ENCODE measurements around the gene TIGD1. TPM values are rescaled to one million over a fixed set of nuclear protein-coding genes. Genes with fewer than 3 reads are reported as not detected.

Gene TIGD1
- total and polyA plus RNA-seq, 9 donors = 4.3 to 9.7 (median 7.4) TPM

DNA sequence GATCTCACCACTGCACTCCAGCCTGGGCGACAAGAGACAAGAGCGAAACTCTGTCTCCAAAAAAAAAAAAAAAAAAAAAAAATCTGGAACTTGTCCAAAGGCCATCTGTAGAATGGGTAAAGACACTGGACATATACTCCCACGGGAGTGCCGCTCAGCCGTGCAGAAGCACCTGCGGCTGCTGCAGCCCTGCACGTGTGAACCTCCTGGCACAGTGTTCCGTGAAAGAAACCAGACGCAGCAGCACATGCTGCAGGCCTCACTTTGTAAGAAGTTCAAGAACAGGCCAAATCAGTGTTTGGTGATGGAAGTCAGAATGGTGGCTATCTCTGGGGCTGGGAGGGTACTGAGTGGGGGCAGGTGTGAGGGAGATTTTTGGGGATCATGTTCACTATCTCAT lies 17.9 kb downstream of the TIGD1 start:
- WGBS, 3 donors = 42 to 59% (median 47%) methylated on average over 9 of the region's 9 CpGs
- TF ChIP-seq EP300 (IDR thresholded peaks at IDR 0.05) = no peak
- TF ChIP-seq CTCF (IDR thresholded peaks at IDR 0.05) = no peak
- TF ChIP-seq POLR2A (IDR thresholded peaks at IDR 0.05) = no peak

DNA sequence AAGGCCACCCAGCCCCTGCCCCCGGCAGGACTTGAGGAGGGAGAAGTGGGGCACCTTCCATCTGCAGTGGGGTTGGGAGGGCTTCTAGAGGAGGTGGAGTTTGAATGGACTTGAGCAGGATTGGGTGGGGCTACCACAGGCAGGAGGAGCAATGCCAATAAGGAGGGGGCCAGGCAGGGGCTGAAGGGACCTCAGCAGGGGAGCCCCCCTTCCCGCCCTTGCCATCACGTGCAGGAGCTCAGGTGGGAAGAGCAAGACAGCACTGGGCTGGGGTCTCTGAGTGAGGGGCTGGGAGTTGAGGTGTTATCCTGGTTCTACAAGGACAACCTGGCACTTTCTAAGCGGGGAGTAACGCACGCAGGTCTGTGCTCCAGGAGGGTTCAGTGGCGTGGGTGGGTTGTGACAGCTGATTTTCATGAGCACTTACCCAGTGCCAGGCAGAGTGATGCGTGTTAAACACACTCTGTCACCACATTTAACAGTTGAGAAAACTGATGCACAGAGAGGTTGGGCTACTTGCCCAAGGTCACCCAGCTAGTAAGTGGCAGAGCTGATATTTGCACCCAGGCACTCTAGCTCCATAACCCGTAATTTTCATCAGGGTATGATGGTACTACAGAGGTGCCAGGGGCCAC lies 19.6 kb downstream of the TIGD1 start:
- peak in 2 of 5 donors; percentile 9 to 17 for DNase-seq
- no peaks in the 10 kb centered on the region for H3K9me3 ChIP-seq
- H3K27ac ChIP-seq = no peak overlapping the region
- WGBS, 3 donors = 55 to 71% (median 64%) methylated on average over 9 of the region's 9 CpGs
- H3K4me1 ChIP-seq (ENCODE audit: insufficient read depth) = no peaks in the 10 kb centered on the region
- intact Hi-C loops (cut with DNase I) = no loop called here
- H3K4me3 ChIP-seq = no peak overlapping the region
- TF ChIP-seq POLR2A (IDR thresholded peaks at IDR 0.05) (no peak), EP300 (IDR thresholded peaks at IDR 0.05) (no peak), CTCF (IDR thresholded peaks at IDR 0.05) (no peak)
- H3K27me3 ChIP-seq = no peaks in the 10 kb centered on the region
- no peaks in the 10 kb centered on the region for H3K36me3 ChIP-seq

More for the DNA sequence above, 17.9 kb downstream of the TIGD1 start:
- H3K9me3 ChIP-seq = peaks cover 0 to 3% of the 10 kb centered on the region in 2 donors
- H3K4me1 ChIP-seq (ENCODE audit: insufficient read depth) = no peaks in the 10 kb centered on the region
- H3K27ac ChIP-seq = no peak overlapping the region
- peak in 2 of 5 donors; percentile 11 to 22 for DNase-seq
- H3K36me3 ChIP-seq = no peaks in the 10 kb centered on the region
- H3K27me3 ChIP-seq = no peaks in the 10 kb centered on the region
- H3K4me3 ChIP-seq = no peak overlapping the region
- intact Hi-C loops (cut with DNase I) = no loop called here

DNA sequence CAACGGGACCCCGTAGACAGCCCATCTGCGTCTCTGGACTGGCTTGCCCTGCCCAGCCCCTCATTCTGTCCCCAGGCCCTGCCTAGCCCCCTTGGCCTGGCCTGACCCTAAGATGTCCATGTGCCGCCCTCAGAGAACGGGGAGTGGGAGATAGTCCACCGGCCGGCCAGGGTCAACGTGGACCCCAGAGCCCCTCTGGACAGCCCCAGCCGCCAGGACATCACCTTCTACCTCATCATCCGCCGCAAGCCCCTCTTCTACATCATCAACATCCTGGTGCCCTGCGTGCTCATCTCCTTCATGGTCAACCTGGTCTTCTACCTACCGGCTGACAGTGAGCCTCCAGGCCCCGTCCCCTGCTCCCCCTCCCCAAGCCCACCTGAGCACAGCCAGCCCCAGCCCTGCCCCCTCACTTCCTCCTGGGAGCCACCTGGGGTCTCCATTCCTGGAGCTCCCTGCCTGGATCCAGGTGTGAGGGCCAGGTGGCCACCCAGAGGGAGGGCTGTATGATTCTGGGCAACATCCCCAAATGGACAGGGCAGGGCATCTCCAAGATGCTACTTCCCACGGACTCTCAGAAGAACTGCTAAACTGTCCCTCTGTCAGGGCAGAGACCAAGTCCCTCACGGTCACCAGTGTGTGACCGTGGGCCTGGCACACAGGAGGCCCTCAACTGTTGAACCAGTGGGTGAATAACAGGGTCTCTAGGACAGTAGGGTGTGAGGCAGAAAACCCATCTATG lies 20.4 kb downstream of the TIGD1 start:
- Histone ChIP-seq H3K4me3 (no peak overlapping the region), H3K9me3 (no peaks in the 10 kb centered on the region), H3K36me3 (no peaks in the 10 kb centered on the region), H3K27me3 (no peaks in the 10 kb centered on the region), H3K4me1 (ENCODE audit: insufficient read depth) (no peaks in the 10 kb centered on the region), H3K27ac (no peak overlapping the region)
- intact Hi-C loops (cut with DNase I) = loop anchor here in 3 of 4 donors (10.0 kb wide), 2 partner anchors 205 to 605 kb away; partner anchors contain the start of gene NPPC (in 2 of the 3)
- 85 to 92% (median 89%) methylated on average over 17 of the region's 17 CpGs for WGBS, 3 donors
- DNase-seq = peak in 2 of 5 donors; percentile 5 to 24
- TF ChIP-seq POLR2A (IDR thresholded peaks at IDR 0.05) = no peak
- no peak for TF ChIP-seq EP300 (IDR thresholded peaks at IDR 0.05)
- TF ChIP-seq CTCF (IDR thresholded peaks at IDR 0.05) = no peak

- Histone ChIP-seq H3K27me3 (no peaks in the 10 kb centered on the region), H3K36me3 (no peaks in the 10 kb centered on the region), H3K9me3 (no peaks in the 10 kb centered on the region), H3K27ac (no peak overlapping the region), H3K4me1 (ENCODE audit: insufficient read depth) (no peaks in the 10 kb centered on the region), H3K4me3 (no peak overlapping the region)
- TF ChIP-seq POLR2A (IDR thresholded peaks at IDR 0.05) = no peak
- TF ChIP-seq EP300 (IDR thresholded peaks at IDR 0.05) = no peak
- TF ChIP-seq CTCF (IDR thresholded peaks at IDR 0.05) = no peak
- WGBS, 3 donors = 79 to 83% (median 81%) methylated on average over 11 of the region's 11 CpGs
- no peak for DNase-seq
- intact Hi-C loops (cut with DNase I) = loop anchor here in 3 of 4 donors (10.0 kb wide), 2 partner anchors 204 to 604 kb away; partner anchors contain the start of gene NPPC (in 2 of the 3)
Measured at GRCh38 chr2:232528746-232529460, 21.5 kb downstream of the TIGD1 start.

Measured in ovary (tissue), 9 donors.